Vagina (tissue), 2 donors: Measurements from ENCODE around the gene DHX57.

Experiments used
- POLR2A ChIP-seq, 2 donors: fragments of 450-650 bp; IDR thresholded peaks; one replicate each; pipeline ENCODE4 v1.6.1; 2017; ENCODE audit warnings: antibody characterized with exemption in 2 of 2, mild to moderate bottlenecking in 2 of 2, moderate library complexity in 2 of 2
- POLR2AphosphoS5 ChIP-seq, 2 donors: sonication (generic); formaldehyde crosslinking; IDR thresholded peaks; one replicate each; pipeline ENCODE4 v1.9.0; 2017; ENCODE audit warnings: antibody characterized with exemption in 2 of 2, mild to moderate bottlenecking in 2 of 2, low read depth in 1 of 2; ENCODE audit not compliant: insufficient read depth in 1 of 2
- TF ChIP-seq, protein P1 (sequence below), 3 experiments: fragments of 450-650 bp in 2 of 3; fragments of 200-600 bp in 1 of 3; sonication (generic) in 1 of 3; IDR thresholded peaks; one replicate each; pipeline ENCODE4 v1.5.1; 2017 to 2019; ENCODE audit warnings: antibody characterized with exemption in 3 of 3, mild to moderate bottlenecking in 2 of 3, moderate library complexity in 2 of 3

DNA sequence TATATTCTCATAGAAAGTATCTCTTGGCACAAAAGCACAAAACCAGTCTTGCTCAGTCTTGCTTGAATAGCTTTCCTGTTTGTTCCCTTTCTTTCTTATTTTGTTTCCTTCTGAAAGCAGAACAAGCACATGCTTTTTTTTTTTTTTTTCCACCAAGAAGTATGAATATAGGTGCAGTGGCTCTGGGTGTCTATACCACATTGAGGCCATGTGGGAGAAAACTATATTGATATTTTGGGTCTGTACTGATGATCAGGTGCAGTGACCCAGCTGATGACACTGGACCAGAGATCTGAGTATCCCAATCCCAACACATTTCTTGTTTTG is 69.0 kb downstream of the DHX57 start:
- TF ChIP-seq, protein P1, sequence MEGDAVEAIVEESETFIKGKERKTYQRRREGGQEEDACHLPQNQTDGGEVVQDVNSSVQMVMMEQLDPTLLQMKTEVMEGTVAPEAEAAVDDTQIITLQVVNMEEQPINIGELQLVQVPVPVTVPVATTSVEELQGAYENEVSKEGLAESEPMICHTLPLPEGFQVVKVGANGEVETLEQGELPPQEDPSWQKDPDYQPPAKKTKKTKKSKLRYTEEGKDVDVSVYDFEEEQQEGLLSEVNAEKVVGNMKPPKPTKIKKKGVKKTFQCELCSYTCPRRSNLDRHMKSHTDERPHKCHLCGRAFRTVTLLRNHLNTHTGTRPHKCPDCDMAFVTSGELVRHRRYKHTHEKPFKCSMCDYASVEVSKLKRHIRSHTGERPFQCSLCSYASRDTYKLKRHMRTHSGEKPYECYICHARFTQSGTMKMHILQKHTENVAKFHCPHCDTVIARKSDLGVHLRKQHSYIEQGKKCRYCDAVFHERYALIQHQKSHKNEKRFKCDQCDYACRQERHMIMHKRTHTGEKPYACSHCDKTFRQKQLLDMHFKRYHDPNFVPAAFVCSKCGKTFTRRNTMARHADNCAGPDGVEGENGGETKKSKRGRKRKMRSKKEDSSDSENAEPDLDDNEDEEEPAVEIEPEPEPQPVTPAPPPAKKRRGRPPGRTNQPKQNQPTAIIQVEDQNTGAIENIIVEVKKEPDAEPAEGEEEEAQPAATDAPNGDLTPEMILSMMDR (IDR thresholded peaks at IDR 0.05), result no peak
- no peak for TF ChIP-seq POLR2A (IDR thresholded peaks at IDR 0.05)
- TF ChIP-seq POLR2AphosphoS5 (IDR thresholded peaks at IDR 0.05; ENCODE audit: insufficient read depth in 1 of 2, low read depth in 1 of 2), result no peak
